GM15510 (cell line): ENCODE measurements around the gene EEF1AKMT3.

Experiments
- POLR2A ChIP-seq: IDR thresholded peaks from 3 replicates; pipeline ENCODE4 v1.6.1; 2011; ENCODE audit warnings: borderline replicate concordance; ENCODE audit not compliant: insufficient read length; ENCODE audit errors: extremely low read depth

Gene EEF1AKMT3

GRCh38 chr12:57740656-57741412 lies 31.6 kb upstream of the EEF1AKMT3 start:
- TF ChIP-seq POLR2A: no peak

GRCh38 chr12:57741413-57741789 lies 31.0 kb upstream of the EEF1AKMT3 start:
- no peak for TF ChIP-seq POLR2A

GRCh38 chr12:57741844-57742738 lies 30.3 kb upstream of the EEF1AKMT3 start:
- TF ChIP-seq POLR2A: peak; percentile 58

- no peak for TF ChIP-seq POLR2A
Measured at GRCh38 chr12:57743769-57744168, 28.6 kb upstream of the EEF1AKMT3 start.

- no peak for TF ChIP-seq POLR2A
Measured at GRCh38 chr12:57744194-57744776, 28.1 kb upstream of the EEF1AKMT3 start.

- no peak for TF ChIP-seq POLR2A
Measured at GRCh38 chr12:57744777-57745484, 27.5 kb upstream of the EEF1AKMT3 start, which contains the start of gene TSPAN31. TSPAN31 (plus strand) TSS chr12:57745039; CDS start chr12:57745155, 116 bp downstream.

- TF ChIP-seq POLR2A: no peak
Measured at GRCh38 chr12:57745485-57745881, 26.9 kb upstream of the EEF1AKMT3 start.

GRCh38 chr12:57746025-57746424 lies 26.4 kb upstream of the EEF1AKMT3 start:
- TF ChIP-seq POLR2A: no peak

GRCh38 chr12:57749061-57749460 lies 23.4 kb upstream of the EEF1AKMT3 start:
- no peak for TF ChIP-seq POLR2A

GRCh38 chr12:57750561-57751431 lies 21.6 kb upstream of the EEF1AKMT3 start:
- TF ChIP-seq POLR2A: no peak

GRCh38 chr12:57751432-57751787 lies 21.0 kb upstream of the EEF1AKMT3 start:
- TF ChIP-seq POLR2A: no peak

- peak; percentile 75 for TF ChIP-seq POLR2A
Measured at GRCh38 chr12:57751788-57752667, 20.4 kb upstream of the EEF1AKMT3 start, which contains the start of gene CDK4. CDK4 (minus strand) TSS chr12:57752310; CDS start chr12:57751717, 593 bp downstream.

- TF ChIP-seq POLR2A: no peak
Measured at GRCh38 chr12:57752668-57753000, 19.8 kb upstream of the EEF1AKMT3 start.
